Activated CD4-positive, alpha-beta T cell treated with anti-CD3 and anti-CD28 coated beads for 24 hours (primary cell): Measurements from ENCODE around the gene ZNF432.
A peak's percentile ranks its signal among the peaks of the same experiment; 100 is the strongest.

Experiments
- DNase-seq, 2 donors: peaks; one replicate each; pipeline ENCODE4 v3.0.0-alpha.2; 2020; ENCODE audit warnings: low read depth in 2 of 2

Gene ZNF432

DNA sequence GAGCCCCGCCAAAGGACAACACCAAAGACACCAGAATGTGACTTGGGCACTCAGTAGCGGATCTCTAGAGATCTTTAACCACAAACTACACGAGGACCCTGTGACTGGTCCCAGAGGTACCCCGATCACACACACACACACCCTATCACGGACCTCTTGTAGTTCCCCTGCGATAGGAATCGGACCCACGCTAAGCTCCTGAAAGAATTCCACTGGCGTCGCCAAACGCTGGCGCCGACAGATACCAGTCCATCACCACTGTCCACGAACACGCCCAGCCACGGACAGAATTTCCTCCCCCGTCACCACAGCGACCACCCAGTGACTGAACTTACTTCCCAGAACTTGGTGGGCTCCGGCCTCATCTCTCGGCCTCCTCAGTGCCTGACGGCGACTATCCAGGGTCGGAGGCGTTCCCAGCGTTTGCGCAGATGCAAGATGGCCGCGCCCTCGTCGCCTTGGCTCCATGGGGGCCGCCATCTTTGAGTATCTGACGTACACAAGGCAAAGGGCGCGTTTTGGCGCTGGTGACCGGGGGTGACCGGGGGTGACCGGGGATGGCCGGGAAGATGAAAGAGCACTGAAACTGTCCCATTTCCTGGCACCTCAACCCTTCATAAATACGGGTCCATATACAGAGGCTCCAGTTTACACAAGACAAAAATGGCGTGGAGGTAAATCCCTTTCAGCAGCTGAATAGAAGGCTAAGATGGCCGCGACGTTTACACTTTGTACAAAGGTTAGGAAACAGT is 40.7 kb downstream of the ZNF432 start, which contains the start of gene ZNF615:
TSS of gene ZNF615 (minus strand) at position 406 of the 752 bp plus-strand sequence. CDS start 4,500 bp downstream, outside the sequence.
- DNase-seq, result peak; percentile 75 to 80

GRCh38 chr19:52007451-52007805 is 41.2 kb downstream of the ZNF432 start:
- no peak for DNase-seq

GRCh38 chr19:51994048-51994644 is 54.5 kb downstream of the ZNF432 start:
- DNase-seq, result no peak

DNA sequence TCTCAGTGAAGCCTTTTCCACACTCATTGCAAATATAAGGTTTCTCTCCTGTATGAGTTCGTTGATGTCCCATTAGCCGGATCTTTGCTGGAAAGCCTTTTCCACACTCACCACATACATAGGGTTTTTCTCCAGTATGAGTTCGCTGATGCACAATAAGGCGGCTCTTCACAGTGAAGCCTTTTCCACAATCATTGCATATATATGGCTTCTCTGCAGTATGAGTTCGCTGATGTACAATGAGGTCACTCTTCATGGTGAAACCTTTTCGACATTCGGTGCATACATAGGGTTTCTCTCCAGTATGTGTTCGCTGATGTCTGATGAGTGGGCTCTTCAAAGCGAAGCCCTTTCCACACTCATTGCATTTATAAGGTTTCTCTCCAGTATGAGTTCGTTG is 55.2 kb downstream of the ZNF432 start:
- no peak for DNase-seq

GRCh38 chr19:51986309-51987291 is 62.0 kb downstream of the ZNF432 start, which contains the start of gene ZNF350:
ZNF350 (minus strand) TSS chr19:51986840; CDS start chr19:51974360, 12,480 bp downstream.
- DNase-seq, result peak; percentile 68 to 82

- no peak for DNase-seq
Observed at GRCh38 chr19:51983361-51983760, 65.3 kb downstream of the ZNF432 start.
